Bone marrow (tissue), 2 donors: ENCODE measurements around the gene FUBP3.
"Not testable (repeated sequence)": the region's sequence is repeated elsewhere in the genome, so short reads cannot be mapped to it uniquely, and the experiment has no call there.

Experiments
- DNase-seq, 2 donors: peaks; one replicate each; lab custom pipeline; 2025; lab: John Stamatoyannopoulos, UW

FUBP3 gene

DNA sequence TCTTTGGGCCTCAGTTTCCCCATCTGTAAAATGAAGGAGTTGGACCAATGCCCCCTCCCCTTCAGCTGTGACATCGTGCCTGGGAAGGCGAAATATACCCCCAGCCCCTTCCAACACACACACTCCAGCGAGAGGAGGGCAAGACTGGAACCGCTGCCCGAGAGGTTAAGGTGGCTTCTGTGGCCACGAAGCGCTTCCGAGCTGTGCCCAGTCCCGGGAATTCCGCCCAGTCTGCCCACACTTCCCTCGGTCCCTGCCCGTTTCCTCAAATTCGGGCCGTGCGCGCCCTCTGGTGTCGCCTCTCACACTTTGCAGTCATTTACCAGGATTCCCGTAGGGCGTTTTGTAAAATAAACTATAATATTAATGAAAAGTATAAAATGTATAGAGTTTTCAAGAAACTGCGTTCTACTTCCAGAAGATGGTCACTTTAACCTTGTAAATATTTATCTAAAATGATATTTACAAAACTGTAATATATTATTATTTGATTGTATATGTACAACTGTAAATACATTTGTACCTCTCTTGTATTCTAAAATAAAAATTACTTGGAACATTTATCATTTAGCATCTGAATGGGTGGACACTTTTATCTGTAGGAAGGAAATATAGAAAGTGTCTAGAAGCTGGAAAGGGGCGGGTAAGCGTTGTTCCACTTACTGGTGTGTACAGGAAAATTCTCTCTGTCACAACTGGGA is 103.2 kb downstream of the FUBP3 start:
- DNase-seq, result peak in 1 of 2 donors; percentile 15

DNA sequence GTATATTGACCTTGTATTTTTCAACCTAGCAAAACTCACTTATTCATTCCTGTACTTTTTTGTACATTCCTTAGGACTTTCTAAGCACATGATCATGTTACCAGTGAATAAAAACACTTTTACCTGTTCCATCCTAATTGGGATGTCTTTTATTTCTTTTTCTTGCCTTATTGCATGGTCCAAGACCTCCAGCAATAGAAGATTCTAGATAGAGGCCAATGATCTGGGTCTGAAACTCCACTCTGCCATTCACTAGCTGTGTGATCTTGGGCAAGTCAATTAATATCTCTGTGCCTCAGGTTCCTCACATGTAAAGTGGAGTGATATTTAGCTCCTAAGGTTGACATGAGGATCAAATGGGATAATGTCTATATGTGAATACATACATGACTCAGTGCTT is 105.7 kb downstream of the FUBP3 start:
- no peak for DNase-seq

DNA sequence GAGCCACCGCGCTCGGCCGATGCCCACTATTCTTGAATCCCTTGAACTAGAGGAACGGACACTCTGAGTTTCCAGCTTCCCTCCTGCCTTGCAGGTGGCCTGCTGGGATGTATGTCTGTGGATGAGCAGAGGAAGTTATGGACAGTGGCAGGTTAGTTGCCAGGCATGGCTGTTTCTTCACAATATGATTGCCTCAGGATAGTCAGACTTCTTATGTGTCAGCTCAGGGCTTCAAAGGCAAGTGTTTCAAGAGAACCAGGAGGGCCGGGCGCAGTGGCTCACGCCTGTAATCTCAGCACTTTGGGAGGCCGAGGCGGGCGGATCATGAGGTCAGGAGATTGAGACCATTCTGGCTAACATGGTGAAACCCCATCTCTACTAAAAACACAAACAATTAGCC is 106.6 kb downstream of the FUBP3 start:
- not testable (repeated sequence) for DNase-seq

GRCh38 chr9:130687615-130688014 is 108.2 kb downstream of the FUBP3 start:
- no peak for DNase-seq
